Ovary (tissue), 3 donors: ENCODE data around the gene ATXN2.

Source experiments
- CTCF ChIP-seq, 3 donors: fragments of 450-650 bp in 2 of 3; fragments of 200-600 bp in 1 of 3; IDR thresholded peaks; one replicate each; pipeline versions ENCODE4 v1.5.1 to v1.8.0; 2016 to 2022; ENCODE audit warnings: antibody characterized with exemption in 3 of 3, mild to moderate bottlenecking in 1 of 3
- POLR2A ChIP-seq: fragments of 450-650 bp; IDR thresholded peaks from one replicate; pipeline ENCODE4 v1.6.1; 2017; ENCODE audit warnings: antibody characterized with exemption, mild to moderate bottlenecking, moderate library complexity
- donor health status: DM: no; HTN: no; CAD: no.

GRCh38 chr12:111448266-111448830 is 150.8 kb downstream of the ATXN2 start:
- TF ChIP-seq CTCF (IDR thresholded peaks at IDR 0.05) (no peak), POLR2A (no peak)
